Urinary bladder (tissue), 4 donors: ENCODE measurements around the gene DMBX1. TPM values are rescaled to one million over a fixed set of nuclear protein-coding genes. Genes with fewer than 3 reads are reported as not detected.

Source experiments
- DNase-seq: peaks from one replicate; pipeline ENCODE4 v3.0.0-alpha.2; 2015; ENCODE audit errors: extremely low spot score
- H3K27ac ChIP-seq: one replicate; pipeline ENCODE4 v1.5.1; 2013; ENCODE audit warnings: low read depth, mild to moderate bottlenecking, moderate library complexity
- H3K36me3 ChIP-seq: one replicate; pipeline ENCODE4 v1.6.1; 2013; ENCODE audit warnings: mild to moderate bottlenecking, moderate library complexity; ENCODE audit not compliant: insufficient read depth
- H3K4me1 ChIP-seq: one replicate; pipeline ENCODE4 v1.6.1; 2013; ENCODE audit warnings: mild to moderate bottlenecking, moderate library complexity; ENCODE audit not compliant: insufficient read depth
- H3K4me3 ChIP-seq: one replicate; pipeline ENCODE4 v1.5.1; 2013; ENCODE audit warnings: low read depth, low read length
- WGBS: extraction: QIAGEN DNeasy Blood & Tissue Kit; methylation state at CpG from one replicate; pipeline ENCODE4 v1.1.7; 2013; 5-methylcytosine and 5-hydroxymethylcytosine counted together
- polyA plus RNA-seq: library from polyadenylated mRNA; stranded (reverse); fragments of 200-250 nt; gene quantifications from one replicate; pipeline ENCODE4 v1.2.3, GENCODE V29; 2013
- total RNA-seq: library from RNA; depleted of rRNA; stranded (reverse); fragments of >200 nt; gene quantifications from one replicate; pipeline ENCODE4 v1.2.3, GENCODE V29; 2014
- donor health status: healthy with polysubstance abuse.
- donor health status: healthy.

DMBX1 gene
- total and polyA plus RNA-seq, 2 donors: not detected

- no peaks in the 10 kb centered on the region for H3K4me1 ChIP-seq
- no peak for DNase-seq
- H3K27ac ChIP-seq: no peak overlapping the region
- WGBS: 81% methylated on average over 23 of the region's 23 CpGs
- H3K36me3 ChIP-seq: no peaks in the 10 kb centered on the region
- H3K4me3 ChIP-seq: no peak overlapping the region
These were observed 22.6 kb downstream of the DMBX1 start for GRCh38 chr1:46512135-46512791.

GRCh38 chr1:46512792-46513190 is 23.2 kb downstream of the DMBX1 start:
- Histone ChIP-seq H3K27ac (no peak overlapping the region), H3K4me1 (no peaks in the 10 kb centered on the region), H3K36me3 (no peaks in the 10 kb centered on the region), H3K4me3 (no peak overlapping the region)
- DNase-seq: no peak
- whole genome bisulfite sequencing: 54% methylated on average over 6 of the region's 6 CpGs

- 72% methylated on average over 5 of the region's 5 CpGs for WGBS
- Histone ChIP-seq H3K27ac (no peak overlapping the region), H3K4me1 (no peaks in the 10 kb centered on the region), H3K4me3 (no peak overlapping the region), H3K36me3 (no peaks in the 10 kb centered on the region)
- no peak for DNase-seq
These were observed 23.9 kb downstream of the DMBX1 start for GRCh38 chr1:46513536-46513935.

- no peak for DNase-seq
- H3K4me3 ChIP-seq: no peak overlapping the region
- no peaks in the 10 kb centered on the region for H3K36me3 ChIP-seq
- no peaks in the 10 kb centered on the region for H3K4me1 ChIP-seq
- no peak overlapping the region for H3K27ac ChIP-seq
- 92% methylated on average over 6 of the region's 6 CpGs for WGBS
These were observed 25.9 kb downstream of the DMBX1 start for GRCh38 chr1:46515576-46515975.

- 54% methylated on average over 12 of the region's 12 CpGs for WGBS
- H3K4me3 ChIP-seq: no peak overlapping the region
- H3K4me1 ChIP-seq: no peaks in the 10 kb centered on the region
- no peak for DNase-seq
- H3K27ac ChIP-seq: no peak overlapping the region
- no peaks in the 10 kb centered on the region for H3K36me3 ChIP-seq
These were observed 26.7 kb downstream of the DMBX1 start for GRCh38 chr1:46516200-46516950.

GRCh38 chr1:46517010-46517600 is 27.5 kb downstream of the DMBX1 start:
- no peak overlapping the region for H3K4me3 ChIP-seq
- H3K27ac ChIP-seq: no peak overlapping the region
- WGBS: 12% methylated on average over 10 of the region's 10 CpGs
- H3K4me1 ChIP-seq: no peaks in the 10 kb centered on the region
- H3K36me3 ChIP-seq: no peaks in the 10 kb centered on the region
- DNase-seq: no peak

- no peak overlapping the region for H3K4me3 ChIP-seq
- H3K27ac ChIP-seq: no peak overlapping the region
- DNase-seq: no peak
- H3K4me1 ChIP-seq: no peaks in the 10 kb centered on the region
- 59% methylated on average over 4 of the region's 4 CpGs for WGBS
- no peaks in the 10 kb centered on the region for H3K36me3 ChIP-seq
These were observed 28.4 kb downstream of the DMBX1 start for GRCh38 chr1:46517932-46518498.

GRCh38 chr1:46519209-46519608 is 29.6 kb downstream of the DMBX1 start:
- H3K4me3 ChIP-seq: no peak overlapping the region
- no peak for DNase-seq
- 75% methylated on average over 4 of the region's 4 CpGs for WGBS
- no peaks in the 10 kb centered on the region for H3K4me1 ChIP-seq
- H3K27ac ChIP-seq: no peak overlapping the region
- H3K36me3 ChIP-seq: no peaks in the 10 kb centered on the region

GRCh38 chr1:46520063-46520911 is 30.7 kb downstream of the DMBX1 start:
- Histone ChIP-seq H3K27ac (peak overlapping the region; percentile 39), H3K4me1 (no peaks in the 10 kb centered on the region), H3K4me3 (no peak overlapping the region), H3K36me3 (no peaks in the 10 kb centered on the region)
- WGBS: 42% methylated on average over 15 of the region's 15 CpGs
- DNase-seq: peak; percentile 66

- WGBS: 84% methylated on average over 2 of the region's 2 CpGs
- Histone ChIP-seq H3K4me3 (no peak overlapping the region), H3K36me3 (no peaks in the 10 kb centered on the region), H3K27ac (no peak overlapping the region), H3K4me1 (no peaks in the 10 kb centered on the region)
- DNase-seq: no peak
These were observed 31.8 kb downstream of the DMBX1 start for GRCh38 chr1:46521414-46521813.

- H3K27ac ChIP-seq: peak overlapping the region; percentile 3
- H3K36me3 ChIP-seq: no peaks in the 10 kb centered on the region
- WGBS: 23% methylated on average over 16 of the region's 16 CpGs
- no peak overlapping the region for H3K4me3 ChIP-seq
- no peaks in the 10 kb centered on the region for H3K4me1 ChIP-seq
- DNase-seq: no peak
These were observed 32.7 kb downstream of the DMBX1 start for GRCh38 chr1:46522184-46522968.

GRCh38 chr1:46522969-46523320 is 33.3 kb downstream of the DMBX1 start:
- WGBS: 57% methylated on average over 13 of the region's 13 CpGs
- Histone ChIP-seq H3K4me3 (no peak overlapping the region), H3K36me3 (no peaks in the 10 kb centered on the region), H3K27ac (peak overlapping the region; percentile 3), H3K4me1 (no peaks in the 10 kb centered on the region)
- DNase-seq: no peak
